H1 (cell line): Measurements from ENCODE around the gene NT5DC1. TPM values are rescaled to one million over a fixed set of nuclear protein-coding genes. Genes with fewer than 3 reads are reported as not detected.

Experiments used
- CTCF ChIA-PET: fragments of 300-600 bp; sonication (Branson Sonifier 250); formaldehyde crosslinking; loops from one replicate; lab custom pipeline; 2021; ENCODE audit not compliant: partially characterized antibody; lab: Charles Lee
- POLR2A ChIA-PET: fragments of 300-600 bp; sonication (Branson Sonifier 250); formaldehyde crosslinking; loops from one replicate; lab custom pipeline; 2021; ENCODE audit warnings: inconsistent platforms; ENCODE audit not compliant: partially characterized antibody; lab: Charles Lee
- DNase-seq, 2 experiments: peaks; one replicate each; pipeline versions ENCODE4 v3.0.0 to v3.0.0-alpha.2; 2010 to 2022; ENCODE audit warnings: low spot score in 2 of 2, low read depth in 1 of 2, mixed read lengths in 1 of 2
- FAIRE-seq: peaks from 2 replicates; lab custom pipeline; 2011; peaks lifted over from hg19 to GRCh38; lab: Jason Lieb, UNC
- H2AFZ ChIP-seq: 2 replicates; pipeline ENCODE4 v1.8.1; 2012; ENCODE audit warnings: low read length, inconsistent platforms
- H2AK5ac ChIP-seq: 2 replicates; pipeline ENCODE4 v1.6.1; 2013; ENCODE audit warnings: low read depth, low read length
- H2BK120ac ChIP-seq: replicated peaks from 2 replicates; pipeline ENCODE3; 2013; ENCODE audit warnings: low read depth, low read length, inconsistent platforms
- H2BK12ac ChIP-seq: 2 replicates; pipeline ENCODE4 v1.6.1; 2013; ENCODE audit warnings: low read depth, low read length
- H2BK15ac ChIP-seq: 2 replicates; pipeline ENCODE4 v1.6.1; 2013; ENCODE audit warnings: low read length
- H2BK20ac ChIP-seq: 2 replicates; pipeline ENCODE4 v1.6.1; 2013; ENCODE audit warnings: low read length
- H2BK5ac ChIP-seq: 2 replicates; pipeline ENCODE4 v1.6.1; 2013; ENCODE audit warnings: low read depth, low read length
- H3K14ac ChIP-seq: 2 replicates; pipeline ENCODE4 v1.6.1; 2013; ENCODE audit warnings: inconsistent platforms; ENCODE audit not compliant: insufficient read length
- H3K18ac ChIP-seq: 2 replicates; pipeline ENCODE4 v1.6.1; 2013; ENCODE audit warnings: low read length; ENCODE audit errors: extremely low read depth
- H3K23ac ChIP-seq: 2 replicates; pipeline ENCODE4 v1.6.1; 2013; ENCODE audit warnings: inconsistent platforms; ENCODE audit not compliant: insufficient read length
- H3K23me2 ChIP-seq: 2 replicates; pipeline ENCODE4 v1.6.1; 2013; ENCODE audit warnings: low read depth, low read length
- H3K27ac ChIP-seq: 2 replicates; pipeline ENCODE4 v1.6.1; 2011; ENCODE audit warnings: low read depth, low read length, inconsistent platforms
- H3K27me3 ChIP-seq, 4 experiments: replicated peaks in 1 of 4; 1 replicate in 1 of 4; 2 replicates in 3 of 4; pipeline versions ENCODE4 v1.6.1 to v1.8.1; 2011 to 2013; ENCODE audit warnings: low read length in 3 of 4, mild to moderate bottlenecking in 3 of 4, inconsistent platforms in 2 of 4, mixed read lengths in 2 of 4, moderate library complexity in 1 of 4; ENCODE audit not compliant: control insufficient read depth in 3 of 4, insufficient read depth in 3 of 4; ENCODE audit errors: extremely low read depth in 1 of 4
- H3K36me3 ChIP-seq, 4 experiments: 2 replicates each; pipeline versions ENCODE4 v1.6.1 to v1.8.1; 2011 to 2013; ENCODE audit warnings: mild to moderate bottlenecking in 4 of 4, low read length in 3 of 4, moderate library complexity in 2 of 4, control low read depth in 1 of 4, inconsistent platforms in 1 of 4; ENCODE audit not compliant: insufficient read depth in 4 of 4, control insufficient read depth in 2 of 4
- H3K4ac ChIP-seq: replicated peaks from 2 replicates; pipeline ENCODE3; 2013; ENCODE audit warnings: low read length, low read depth, mixed read lengths, inconsistent platforms; ENCODE audit not compliant: insufficient read length
- H3K4me1 ChIP-seq, 4 experiments: replicated peaks in 1 of 4; 1 replicate in 1 of 4; 2 replicates in 3 of 4; pipeline versions ENCODE4 v1.6.1 to v1.8.1; 2011 to 2013; ENCODE audit warnings: low read length in 3 of 4, inconsistent platforms in 2 of 4, mixed read lengths in 1 of 4; ENCODE audit not compliant: insufficient read depth in 4 of 4, control insufficient read depth in 3 of 4
- H3K4me2 ChIP-seq, 2 experiments: 2 replicates each; pipeline versions ENCODE4 v1.6.1 to v1.8.1; 2011 to 2013; ENCODE audit warnings: low read depth in 2 of 2, low read length in 2 of 2, control low read depth in 1 of 2, inconsistent platforms in 1 of 2, mild to moderate bottlenecking in 1 of 2; ENCODE audit not compliant: insufficient read depth in 1 of 2
- H3K4me3 ChIP-seq, 4 experiments: fragments of 200-600, 300-600 bp in 1 of 4; sonication (generic), shearing (Covaris generic), sonication (Bioruptor Twin) in 1 of 4; 2 replicates each; pipeline versions ENCODE4 v1.5.1 to v1.8.1; 2011 to 2016; ENCODE audit warnings: low read length in 4 of 4, low read depth in 3 of 4, control low read depth in 2 of 4, inconsistent platforms in 2 of 4, mild to moderate bottlenecking in 2 of 4, mixed read lengths in 1 of 4, moderate library complexity in 1 of 4; ENCODE audit not compliant: insufficient read depth in 2 of 4; ENCODE audit errors: extremely low read depth in 1 of 4
- H3K56ac ChIP-seq: replicated peaks from 2 replicates; pipeline ENCODE3; 2013; ENCODE audit warnings: low read depth, mild to moderate bottlenecking, mixed read lengths, low read length, inconsistent platforms; ENCODE audit not compliant: insufficient read length
- H3K79me1 ChIP-seq: 2 replicates; pipeline ENCODE4 v1.6.1; 2013; ENCODE audit warnings: low read depth, low read length, control low read depth
- H3K79me2 ChIP-seq, 2 experiments: 2 replicates each; pipeline versions ENCODE4 v1.6.1 to v1.8.1; 2012 to 2013; ENCODE audit warnings: low read length in 2 of 2, mild to moderate bottlenecking in 2 of 2, inconsistent platforms in 1 of 2; ENCODE audit not compliant: insufficient read depth in 2 of 2, control insufficient read depth in 1 of 2
- H3K9ac ChIP-seq, 4 experiments: replicated peaks in 1 of 4; 1 replicate in 1 of 4; 2 replicates in 3 of 4; pipeline versions ENCODE4 v1.6.1 to v1.8.1; 2011 to 2013; ENCODE audit warnings: low read depth in 3 of 4, low read length in 3 of 4, control low read depth in 2 of 4, mild to moderate bottlenecking in 2 of 4, moderate library complexity in 2 of 4, inconsistent platforms in 1 of 4; ENCODE audit errors: extremely low read depth in 1 of 4
- H3K9me3 ChIP-seq, 2 experiments: 2 replicates each; pipeline versions ENCODE4 v1.6.1 to v1.8.1; 2012 to 2013; ENCODE audit warnings: mild to moderate bottlenecking in 2 of 2, moderate library complexity in 2 of 2, control low read depth in 1 of 2, inconsistent platforms in 1 of 2, low read depth in 1 of 2, low read length in 1 of 2, mixed read lengths in 1 of 2; ENCODE audit not compliant: insufficient read depth in 2 of 2
- H4K20me1 ChIP-seq, 2 experiments: replicated peaks in 1 of 2; 2 replicates each; pipeline versions ENCODE3 to v1.8.1; 2011 to 2013; ENCODE audit warnings: inconsistent platforms in 2 of 2, low read length in 2 of 2, mild to moderate bottlenecking in 1 of 2; ENCODE audit not compliant: insufficient read depth in 2 of 2, control insufficient read depth in 1 of 2
- H4K5ac ChIP-seq: 2 replicates; pipeline ENCODE4 v1.6.1; 2013; ENCODE audit warnings: low read length, low read depth, mixed read lengths, inconsistent platforms; ENCODE audit not compliant: insufficient read length
- H4K8ac ChIP-seq: 2 replicates; pipeline ENCODE4 v1.8.0; 2013; ENCODE audit warnings: mild to moderate bottlenecking, moderate library complexity, low read length, inconsistent platforms; ENCODE audit not compliant: insufficient read depth; ENCODE audit errors: extremely low read depth
- H4K91ac ChIP-seq: replicated peaks from 2 replicates; pipeline ENCODE3; 2013; ENCODE audit warnings: low read length, mixed read lengths, inconsistent platforms; ENCODE audit not compliant: insufficient read length
- EGR1 ChIP-seq: IDR thresholded peaks from 2 replicates; pipeline ENCODE4 v1.6.1; 2011; ENCODE audit warnings: low read depth, low read length, borderline replicate concordance
- GABPA ChIP-seq: IDR thresholded peaks from 2 replicates; pipeline ENCODE4 v1.6.1; 2011; ENCODE audit warnings: mild to moderate bottlenecking, low read length, moderate library complexity, borderline replicate concordance; ENCODE audit not compliant: insufficient read depth
- WGBS, 2 experiments: shearing (Covaris generic) in 1 of 2; methylation state at CpG; one replicate each; pipeline versions ENCODE4 v1.1.6 to v1.1.7; 2013 to 2015; ENCODE audit warnings: low lambda C conversion rate in 2 of 2, mixed read lengths in 2 of 2, inconsistent platforms in 1 of 2, low coverage in 1 of 2, missing lambda C conversion rate in 1 of 2; ENCODE audit not compliant: insufficient replicate concordance in 2 of 2, insufficient coverage in 1 of 2, insufficient read length in 1 of 2; ENCODE audit errors: extremely low coverage in 1 of 2, missing lambda C conversion rate in 1 of 2; 5-methylcytosine and 5-hydroxymethylcytosine counted together
- polyA plus RNA-seq, 7 experiments: library from polyadenylated mRNA; depleted of rRNA in 3 of 7; stranded (reverse) in 5 of 7; unstranded in 2 of 7; fragments of >200 nt in 5 of 7; fragments of 200-250 nt in 2 of 7; gene quantifications; 1 replicate in 5 of 7; 2 replicates in 1 of 7; 4 replicates in 1 of 7; pipeline versions ENCODE4 v1.2.1 to v1.2.3, GENCODE V29; 2011 to 2013; ENCODE audit warnings: missing spikeins in 2 of 7, mixed read lengths in 2 of 7
- total RNA-seq: library from RNA; stranded (reverse); fragmentation: NEBNext Ultra II Directional; extraction: Animal tissue kit (Norgen Biotek cat#: 25700); gene quantifications from 2 replicates; pipeline ENCODE4 v1.2.1, GENCODE V29; 2021

NT5DC1 gene
- total and polyA plus RNA-seq, 2 of the 8 experiments (the other 6 are each of a cell fraction or from before 2014, with no cell fraction given), result 25.3 to 72.7 TPM

DNA sequence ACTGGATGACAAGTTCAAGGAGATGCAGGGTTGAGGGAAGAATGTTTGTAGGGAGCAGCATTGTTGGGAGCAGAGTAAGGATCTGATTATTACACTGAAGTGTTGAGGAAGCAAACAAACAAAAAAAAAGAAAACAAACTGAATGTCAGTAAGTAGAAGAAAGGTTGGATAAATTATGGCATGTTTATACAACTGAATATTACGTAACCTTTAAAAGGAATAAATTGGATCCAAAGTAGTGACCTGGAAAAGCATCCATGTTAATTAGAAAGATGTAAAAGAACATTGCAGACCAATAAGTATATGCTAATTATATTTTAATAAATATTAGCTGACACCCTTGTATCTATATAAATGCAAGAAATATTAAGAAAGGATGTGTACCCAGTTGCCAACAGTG lies 191.9 kb downstream of the NT5DC1 start:
- no peak for FAIRE-seq
- Histone ChIP-seq H3K14ac (no peak overlapping the region), H4K5ac (no peak overlapping the region), H3K79me1 (no peaks in the 10 kb centered on the region), H3K4ac (no peak overlapping the region), H4K91ac (no peak overlapping the region), H3K56ac (no peak overlapping the region), H2BK12ac (no peak overlapping the region), H2BK15ac (no peak overlapping the region), H3K27me3 (no peaks in the 10 kb centered on the region), H2BK20ac (no peak overlapping the region), H2BK120ac (no peak overlapping the region), H3K4me2 (no peak overlapping the region), H3K27ac (no peak overlapping the region), H3K23me2 (no peaks in the 10 kb centered on the region), H4K8ac (no peak overlapping the region), H2AFZ (no peak overlapping the region), H3K9ac (no peak overlapping the region), H3K4me3 (no peak overlapping the region), H3K18ac (no peak overlapping the region), H3K4me1 (no peaks in the 10 kb centered on the region), H3K9me3 (no peaks in the 10 kb centered on the region), H3K23ac (no peak overlapping the region), H4K20me1 (peaks cover 0 to 1% of the 10 kb centered on the region in 2 experiments), H2BK5ac (no peak overlapping the region), H2AK5ac (no peak overlapping the region), H3K36me3 (no peaks in the 10 kb centered on the region), H3K79me2 (no peaks in the 10 kb centered on the region)
- POLR2A ChIA-PET, result no interaction called here
- CTCF ChIA-PET, result interaction anchor here (0.6 to 1.9 kb wide), 9 partner anchors 10 to 268 kb away, joined by 3 to 8 read pairs (median 5); no protein-coding TSS in a partner anchor
- 100% methylated on average over 1 of the region's 1 CpG; no CpG with 5 or more reads in 1 of the 2 experiments for WGBS, 2 experiments
- no peak for DNase-seq
- TF ChIP-seq GABPA (no peak), EGR1 (no peak)
